ENCODE results near the gene UGT1A8. TPM values are rescaled to one million over a fixed set of nuclear protein-coding genes. Genes with fewer than 3 reads are reported as not detected.
"Not testable (repeated sequence)": the region's sequence is repeated elsewhere in the genome, so short reads cannot be mapped to it uniquely, and the experiment has no call there.

Gene UGT1A8
- total RNA-seq, 1 donor from 2014 or later, result 0.17 TPM

- Mint-ChIP-seq H3K9me3 (no peaks in the 10 kb centered on the region), H3K27ac (no peak overlapping the region), H3K27me3 (peaks cover 29% of the 10 kb centered on the region), H3K36me3 (no peaks in the 10 kb centered on the region), H3K4me1 (ENCODE audit: unreplicated experiment) (no peaks in the 10 kb centered on the region), H3K4me3 (no peak overlapping the region)
- no peak for DNase-seq (ENCODE audit: extremely low spot score, unreplicated experiment)
- no peak for TF ChIP-seq CTCF (conservative IDR thresholded peaks at IDR 0.05)
Measured at GRCh38 chr2:233740870-233741269, 123.4 kb downstream of the UGT1A8 start.

GRCh38 chr2:233743464-233744259, 126.2 kb downstream of the UGT1A8 start:
- Mint-ChIP-seq H3K4me1 (ENCODE audit: unreplicated experiment) (no peaks in the 10 kb centered on the region), H3K9me3 (no peaks in the 10 kb centered on the region), H3K27me3 (peaks cover 26% of the 10 kb centered on the region), H3K27ac (no peak overlapping the region), H3K4me3 (no peak overlapping the region), H3K36me3 (no peaks in the 10 kb centered on the region)
- TF ChIP-seq CTCF (conservative IDR thresholded peaks at IDR 0.05), result no peak
- DNase-seq (ENCODE audit: extremely low spot score, unreplicated experiment), result no peak

GRCh38 chr2:233745073-233745755, 127.8 kb downstream of the UGT1A8 start:
- Mint-ChIP-seq H3K4me1 (ENCODE audit: unreplicated experiment) (no peaks in the 10 kb centered on the region), H3K27me3 (peaks cover 24% of the 10 kb centered on the region), H3K9me3 (no peaks in the 10 kb centered on the region), H3K4me3 (no peak overlapping the region), H3K27ac (no peak overlapping the region), H3K36me3 (no peaks in the 10 kb centered on the region)
- TF ChIP-seq CTCF (conservative IDR thresholded peaks at IDR 0.05), result no peak
- DNase-seq (ENCODE audit: extremely low spot score, unreplicated experiment), result no peak

- not testable (repeated sequence) for H3K36me3 Mint-ChIP-seq; H3K9me3 Mint-ChIP-seq; DNase-seq (ENCODE audit: extremely low spot score, unreplicated experiment); H3K4me1 Mint-ChIP-seq (ENCODE audit: unreplicated experiment); H3K27ac Mint-ChIP-seq; H3K4me3 Mint-ChIP-seq
- peaks cover 20% of the 10 kb centered on the region for H3K27me3 Mint-ChIP-seq
Measured at GRCh38 chr2:233745838-233746237, 128.4 kb downstream of the UGT1A8 start.

- Mint-ChIP-seq H3K36me3 (no peaks in the 10 kb centered on the region), H3K9me3 (no peaks in the 10 kb centered on the region), H3K27ac (no peak overlapping the region), H3K4me1 (ENCODE audit: unreplicated experiment) (no peaks in the 10 kb centered on the region), H3K4me3 (no peak overlapping the region), H3K27me3 (peaks cover 14% of the 10 kb centered on the region)
- TF ChIP-seq CTCF (conservative IDR thresholded peaks at IDR 0.05), result no peak
- DNase-seq (ENCODE audit: extremely low spot score, unreplicated experiment), result no peak
Measured at GRCh38 chr2:233746475-233747282, 129.2 kb downstream of the UGT1A8 start.

GRCh38 chr2:233747283-233747544, 129.8 kb downstream of the UGT1A8 start:
- Mint-ChIP-seq H3K4me3 (no peak overlapping the region), H3K27ac (no peak overlapping the region), H3K4me1 (ENCODE audit: unreplicated experiment) (no peaks in the 10 kb centered on the region), H3K9me3 (no peaks in the 10 kb centered on the region), H3K36me3 (no peaks in the 10 kb centered on the region), H3K27me3 (peaks cover 14% of the 10 kb centered on the region)
- DNase-seq (ENCODE audit: extremely low spot score, unreplicated experiment), result no peak
- TF ChIP-seq CTCF (conservative IDR thresholded peaks at IDR 0.05), result no peak

GRCh38 chr2:233750689-233751088, 133.3 kb downstream of the UGT1A8 start:
- H3K36me3 Mint-ChIP-seq; H3K4me1 Mint-ChIP-seq (ENCODE audit: unreplicated experiment); H3K4me3 Mint-ChIP-seq; H3K9me3 Mint-ChIP-seq; DNase-seq (ENCODE audit: extremely low spot score, unreplicated experiment); H3K27ac Mint-ChIP-seq: not testable (repeated sequence)
- peaks cover 11% of the 10 kb centered on the region for H3K27me3 Mint-ChIP-seq

GRCh38 chr2:233751212-233752009, 134.0 kb downstream of the UGT1A8 start:
- H3K4me1 Mint-ChIP-seq (ENCODE audit: unreplicated experiment); DNase-seq (ENCODE audit: extremely low spot score, unreplicated experiment); H3K36me3 Mint-ChIP-seq; H3K27me3 Mint-ChIP-seq; H3K9me3 Mint-ChIP-seq; H3K4me3 Mint-ChIP-seq; H3K27ac Mint-ChIP-seq: not testable (repeated sequence)

Data from type B pancreatic cell (in vitro differentiated cells).